ENCODE measurements around the gene RND2. TPM values are rescaled to one million over a fixed set of nuclear protein-coding genes. Genes with fewer than 3 reads are reported as not detected.
A peak's percentile ranks its signal among the peaks of the same experiment; 100 is the strongest.

The RND2 gene
- total RNA-seq, 2 donors from 2014 or later: 0.63 to 3.5 TPM

GRCh38 chr17:42980766-42981397 lies 44.1 kb upstream of the RND2 start:
- Histone ChIP-seq H3K36me3 (no peaks in the 10 kb centered on the region), H3K27ac (peak overlapping the region; percentile 82), H3K27me3 (no peaks in the 10 kb centered on the region), H3K4me1 (peaks cover 0 to 26% of the 10 kb centered on the region in 2 donors), H3K4me3 (peak overlapping the region; percentile 79), H3K9me3 (no peaks in the 10 kb centered on the region)
- no peak for DNase-seq (ENCODE audit: low spot score)
- TF ChIP-seq CTCF (IDR thresholded peaks at IDR 0.05): peak in 1 of 2 donors; percentile 32

GRCh38 chr17:42982266-42982665 lies 42.8 kb upstream of the RND2 start:
- no peak for DNase-seq (ENCODE audit: low spot score)
- Histone ChIP-seq H3K36me3 (peaks cover 7% of the 10 kb centered on the region), H3K27ac (no peak overlapping the region), H3K4me1 (peaks cover 0 to 26% of the 10 kb centered on the region in 2 donors), H3K27me3 (no peaks in the 10 kb centered on the region), H3K4me3 (no peak overlapping the region), H3K9me3 (no peaks in the 10 kb centered on the region)
- no peak for TF ChIP-seq CTCF (IDR thresholded peaks at IDR 0.05)

- no peak for DNase-seq (ENCODE audit: low spot score)
- Histone ChIP-seq H3K27me3 (no peaks in the 10 kb centered on the region), H3K4me1 (peaks cover 0 to 15% of the 10 kb centered on the region in 2 donors), H3K27ac (no peak overlapping the region), H3K36me3 (peaks cover 35% of the 10 kb centered on the region), H3K9me3 (no peaks in the 10 kb centered on the region), H3K4me3 (no peak overlapping the region)
- no peak for TF ChIP-seq CTCF (IDR thresholded peaks at IDR 0.05)
Observed at GRCh38 chr17:42985225-42985624, 39.8 kb upstream of the RND2 start.

GRCh38 chr17:42989141-42989540 lies 35.9 kb upstream of the RND2 start:
- no peaks in the 10 kb centered on the region for H3K27me3 ChIP-seq
- no peak for DNase-seq (ENCODE audit: low spot score)
- H3K4me3 ChIP-seq: no peak overlapping the region
- peaks cover 57% of the 10 kb centered on the region for H3K36me3 ChIP-seq
- no peak for TF ChIP-seq CTCF (IDR thresholded peaks at IDR 0.05)
- H3K27ac ChIP-seq: no peak overlapping the region
- H3K4me1 ChIP-seq: no peaks in the 10 kb centered on the region
- H3K9me3 ChIP-seq: no peaks in the 10 kb centered on the region

- Histone ChIP-seq H3K27ac (no peak overlapping the region), H3K36me3 (peaks cover 57% of the 10 kb centered on the region), H3K4me1 (no peaks in the 10 kb centered on the region), H3K9me3 (no peaks in the 10 kb centered on the region), H3K4me3 (no peak overlapping the region), H3K27me3 (no peaks in the 10 kb centered on the region)
- DNase-seq (ENCODE audit: low spot score): no peak
- TF ChIP-seq CTCF (IDR thresholded peaks at IDR 0.05): no peak
Observed at GRCh38 chr17:42989726-42990652, 35.0 kb upstream of the RND2 start.
